ENCODE data around the gene STAT5B. TPM values are rescaled to one million over a fixed set of nuclear protein-coding genes. Genes with fewer than 3 reads are reported as not detected.

STAT5B gene
- total RNA-seq, 1 experiment from 2014 or later, result 36.4 TPM

- no peaks in the 10 kb centered on the region; the same call in 1 of the 2 replicates for H3K27me3 Mint-ChIP-seq (ENCODE audit: low read depth)
- no peak overlapping the region for H3K27ac Mint-ChIP-seq
- no peaks in the 10 kb centered on the region for H3K9me3 Mint-ChIP-seq
- DNase-seq (ENCODE audit: low spot score) (peak; percentile 44), ATAC-seq (peak; percentile 82)
- POLR2A ChIA-PET, result interaction anchor here (0.7 kb wide), 1 partner anchor 115 kb away, joined by 3 read pairs; no protein-coding TSS in a partner anchor
- CTCF ChIA-PET, result interaction anchor here (0.7 to 1.8 kb wide), 8 partner anchors 9 to 143 kb away, joined by 3 to 13 read pairs (median 4); partner anchors contain the start of genes GHDC and KCNH4
- no peaks in the 10 kb centered on the region for H3K4me1 Mint-ChIP-seq
- no peak overlapping the region for H3K4me3 Mint-ChIP-seq
- TF ChIP-seq CTCF (IDR thresholded peaks at IDR 0.05) (no peak), ZNF512 (CRISPR knock-in tag; IDR thresholded peaks at IDR 0.05; ENCODE audit: borderline replicate concordance) (no peak), ZNF263 (CRISPR knock-in tag; IDR thresholded peaks at IDR 0.05; ENCODE audit: low read depth) (no peak), AFF4 (CRISPR knock-in tag; IDR thresholded peaks at IDR 0.05; ENCODE audit: borderline replicate concordance) (no peak), ZNF416 (CRISPR knock-in tag; IDR thresholded peaks at IDR 0.05) (no peak), PRDM15 (CRISPR knock-in tag; IDR thresholded peaks at IDR 0.05) (no peak), JUN (CRISPR knock-in tag; IDR thresholded peaks at IDR 0.05) (no peak), SMAD4 (CRISPR knock-in tag; IDR thresholded peaks at IDR 0.05) (no peak), JAZF1 (CRISPR knock-in tag; IDR thresholded peaks at IDR 0.05) (no peak), IRF2 (CRISPR knock-in tag; IDR thresholded peaks at IDR 0.05; ENCODE audit: borderline replicate concordance, low read depth) (no peak), FOXP1 (CRISPR knock-in tag; IDR thresholded peaks at IDR 0.05; ENCODE audit: borderline replicate concordance) (no peak), SP1 (CRISPR knock-in tag; conservative IDR thresholded peaks at IDR 0.05) (no peak), ZNF232 (CRISPR knock-in tag; IDR thresholded peaks at IDR 0.05) (no peak), STAT6 (CRISPR knock-in tag; conservative IDR thresholded peaks at IDR 0.05; ENCODE audit: low read depth) (no peak), FOXK1 (CRISPR knock-in tag; IDR thresholded peaks at IDR 0.05) (no peak), ZNF396 (CRISPR knock-in tag; IDR thresholded peaks at IDR 0.05; ENCODE audit: borderline replicate concordance) (no peak)
- TF ChIP-seq, protein P1, sequence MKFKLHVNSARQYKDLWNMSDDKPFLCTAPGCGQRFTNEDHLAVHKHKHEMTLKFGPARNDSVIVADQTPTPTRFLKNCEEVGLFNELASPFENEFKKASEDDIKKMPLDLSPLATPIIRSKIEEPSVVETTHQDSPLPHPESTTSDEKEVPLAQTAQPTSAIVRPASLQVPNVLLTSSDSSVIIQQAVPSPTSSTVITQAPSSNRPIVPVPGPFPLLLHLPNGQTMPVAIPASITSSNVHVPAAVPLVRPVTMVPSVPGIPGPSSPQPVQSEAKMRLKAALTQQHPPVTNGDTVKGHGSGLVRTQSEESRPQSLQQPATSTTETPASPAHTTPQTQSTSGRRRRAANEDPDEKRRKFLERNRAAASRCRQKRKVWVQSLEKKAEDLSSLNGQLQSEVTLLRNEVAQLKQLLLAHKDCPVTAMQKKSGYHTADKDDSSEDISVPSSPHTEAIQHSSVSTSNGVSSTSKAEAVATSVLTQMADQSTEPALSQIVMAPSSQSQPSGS (CRISPR knock-in tag; IDR thresholded peaks at IDR 0.05; ENCODE audit: borderline replicate concordance, low read depth), result no peak
- TF ChIP-seq, protein P2, sequence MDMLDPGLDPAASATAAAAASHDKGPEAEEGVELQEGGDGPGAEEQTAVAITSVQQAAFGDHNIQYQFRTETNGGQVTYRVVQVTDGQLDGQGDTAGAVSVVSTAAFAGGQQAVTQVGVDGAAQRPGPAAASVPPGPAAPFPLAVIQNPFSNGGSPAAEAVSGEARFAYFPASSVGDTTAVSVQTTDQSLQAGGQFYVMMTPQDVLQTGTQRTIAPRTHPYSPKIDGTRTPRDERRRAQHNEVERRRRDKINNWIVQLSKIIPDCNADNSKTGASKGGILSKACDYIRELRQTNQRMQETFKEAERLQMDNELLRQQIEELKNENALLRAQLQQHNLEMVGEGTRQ (CRISPR knock-in tag; IDR thresholded peaks at IDR 0.05), result no peak
- no peaks in the 10 kb centered on the region for H3K36me3 Mint-ChIP-seq
Observed at GRCh38 chr17:42171831-42172230, 104.4 kb downstream of the STAT5B start.
